MCF 10A (cell line): ENCODE results near the gene DXO. TPM values are rescaled to one million over a fixed set of nuclear protein-coding genes. Genes with fewer than 3 reads are reported as not detected.
A peak's percentile ranks its signal among the peaks of the same experiment; 100 is the strongest.
"Not testable (repeated sequence)": the region's sequence is repeated elsewhere in the genome, so short reads cannot be mapped to it uniquely, and the experiment has no call there.

Source experiments
- Bru-seq: library from RNA; stranded (reverse); fragments of 400-500 nt; gene quantifications from one replicate; lab custom pipeline; 2021; lab: Mats Ljungman, UMichigan
- BruChase-seq, 2 experiments: library from RNA; stranded (reverse); fragments of 400-500 nt; gene quantifications; one replicate each; lab custom pipeline; 2021; lab: Mats Ljungman, UMichigan
- BruUV-seq: library from RNA; stranded (reverse); fragments of 400-500 nt; replicated peaks from 2 replicates; lab custom pipeline; 2021; lab: Mats Ljungman, UMichigan
- CTCF ChIA-PET: fragments of 300-600 bp; sonication (Branson Sonifier 250); formaldehyde crosslinking; extraction: SDS; loops from one replicate; lab custom pipeline; 2021; ENCODE audit warnings: antibody characterized with exemption, inconsistent platforms; lab: Yijun Ruan, JAX
- POLR2A ChIA-PET: fragments of 300-600, 350-650 bp; sonication (Branson Sonifier 250); formaldehyde crosslinking; extraction: SDS; loops from one replicate; lab custom pipeline; 2020; ENCODE audit warnings: antibody characterized with exemption, inconsistent platforms; lab: Yijun Ruan, JAX
- DNase-seq: peaks from one replicate; pipeline ENCODE4 v3.0.0-alpha.2; 2018; ENCODE audit not compliant: unreplicated experiment
- H3K27ac Mint-ChIP-seq: one replicate; pipeline ENCODE4 v1.8.0; 2022; ENCODE audit warnings: mild to moderate bottlenecking, low read depth, mixed read lengths; ENCODE audit not compliant: unreplicated experiment
- H3K27me3 Mint-ChIP-seq: one replicate; pipeline ENCODE4 v1.8.0; 2022; ENCODE audit warnings: mixed read lengths; ENCODE audit not compliant: insufficient read depth, unreplicated experiment
- H3K36me3 Mint-ChIP-seq: one replicate; pipeline ENCODE4 v1.8.0; 2022; ENCODE audit warnings: mild to moderate bottlenecking, moderate library complexity, mixed read lengths; ENCODE audit not compliant: insufficient read depth, unreplicated experiment
- H3K4me1 Mint-ChIP-seq: one replicate; pipeline ENCODE4 v1.8.0; 2022; ENCODE audit warnings: mixed read lengths; ENCODE audit not compliant: insufficient read depth, unreplicated experiment
- H3K4me3 Mint-ChIP-seq: one replicate; pipeline ENCODE4 v1.8.0; 2022; ENCODE audit warnings: mild to moderate bottlenecking, moderate library complexity, mixed read lengths; ENCODE audit not compliant: unreplicated experiment
- H3K9me3 Mint-ChIP-seq: one replicate; pipeline ENCODE4 v1.8.0; 2022; ENCODE audit warnings: mixed read lengths; ENCODE audit not compliant: unreplicated experiment
- CTCF ChIP-seq: fragments of 200-600 bp; IDR thresholded peaks from one replicate; pipeline ENCODE4 v1.8.0; 2022; ENCODE audit warnings: antibody characterized with exemption, mild to moderate bottlenecking; ENCODE audit not compliant: unreplicated experiment
- intact Hi-C: fragments of 100-400 bp; cut with micrococcal nuclease; formaldehyde crosslinking; loops from 2 replicates; pipeline ENCODE4 v1.14.1; 2022
- long read RNA-seq: library from polyadenylated mRNA; stranded (forward); transcript quantifications from one replicate; pipeline ENCODE4 v2.0.0, GENCODE V29; 2022
- total RNA-seq: library from RNA; stranded (reverse); gene quantifications from 2 replicates; pipeline ENCODE4 v1.2.3, GENCODE V29; 2022

DXO gene
- 39.1 and 41.4 TPM in 2 replicates for total RNA-seq
- percentile 71 among the genes with signal in this experiment for Bru-seq, nascent RNA
- percentile 78 among the genes with signal in this experiment for BruChase-seq, experiment 1, labeled RNA remaining after a 6-hour chase
- BruChase-seq, experiment 2, labeled RNA remaining after a 2-hour chase, result percentile 72 among the genes with signal in this experiment
- long read RNA-seq, transcript DXO-201 (7 exons, 1,628 nt), result major isoform, 14 of 52 reads
- long read RNA-seq, partial matches to known transcripts, result 5 of 52 reads
- long read RNA-seq, other reads (novel, unspliced or antisense), result 25 of 52 reads

- no peaks in the 10 kb centered on the region for H3K27me3 Mint-ChIP-seq
- ChIA-PET CTCF (interaction anchor here (0.6 kb wide), 3 partner anchors 19 to 780 kb away, joined by 3 to 5 read pairs (median 3); no protein-coding TSS in a partner anchor), POLR2A (interaction anchor here (0.5 to 6.9 kb wide), 42 partner anchors 9 to 1327 kb away, joined by 3 to 109 read pairs (median 5); partner anchors contain the start of genes AGPAT1, ATF6B, BAG6 and C6orf47)
- peak; percentile 98 for DNase-seq
- no peaks in the 10 kb centered on the region for H3K9me3 Mint-ChIP-seq
- intact Hi-C loops, result loop anchor here (1.0 to 10.0 kb wide), 2 partner anchors 13 to 183 kb away; partner anchors contain the start of genes PPT2, PRRT1 and SKIC2
- peak within 1 kb of the TSS; percentile 80 for H3K4me3 Mint-ChIP-seq
- no peak for TF ChIP-seq CTCF
- peaks cover 21% of the 10 kb centered on the region for H3K4me1 Mint-ChIP-seq
- H3K27ac Mint-ChIP-seq, result peak within 1 kb of the TSS; percentile 100
- peaks cover 72% of the 10 kb centered on the region for H3K36me3 Mint-ChIP-seq
- BruUV-seq, result no TSS peak
These were observed at the start of gene DXO for GRCh38 chr6:31971993-31972708. Gene DXO, minus strand, starts transcription at chr6:31972138. Its CDS starts 463 bp downstream, at chr6:31971675.

GRCh38 chr6:32014547-32014946 lies 42.6 kb upstream of the DXO start, which contains the start of gene C4B:
Gene C4B, plus strand, starts transcription at chr6:32014795. Its CDS starts 51 bp downstream, at chr6:32014846.
- H3K4me3 Mint-ChIP-seq, H3K36me3 Mint-ChIP-seq, intact Hi-C loops, H3K9me3 Mint-ChIP-seq, DNase-seq, H3K4me1 Mint-ChIP-seq, POLR2A ChIA-PET, BruUV-seq, H3K27ac Mint-ChIP-seq, CTCF ChIA-PET, H3K27me3 Mint-ChIP-seq: not testable (repeated sequence)

- POLR2A ChIA-PET, intact Hi-C loops, H3K4me3 Mint-ChIP-seq, H3K9me3 Mint-ChIP-seq, H3K36me3 Mint-ChIP-seq, H3K27ac Mint-ChIP-seq, H3K27me3 Mint-ChIP-seq, H3K4me1 Mint-ChIP-seq, DNase-seq, BruUV-seq: not testable (repeated sequence)
- CTCF ChIA-PET, result interaction anchor here (0.7 kb wide), 1 partner anchor 985 kb away, joined by 3 read pairs; no protein-coding TSS in a partner anchor
These were observed 41.8 kb upstream of the DXO start for GRCh38 chr6:32013738-32014137.

GRCh38 chr6:32012941-32013617 lies 41.1 kb upstream of the DXO start:
- CTCF ChIA-PET, result interaction anchor here (0.7 kb wide), 1 partner anchor 986 kb away, joined by 3 read pairs; no protein-coding TSS in a partner anchor
- H3K27ac Mint-ChIP-seq, intact Hi-C loops, DNase-seq, H3K36me3 Mint-ChIP-seq, H3K9me3 Mint-ChIP-seq, H3K4me3 Mint-ChIP-seq, H3K4me1 Mint-ChIP-seq, H3K27me3 Mint-ChIP-seq, BruUV-seq, POLR2A ChIA-PET: not testable (repeated sequence)

GRCh38 chr6:32010856-32011530 lies 39.1 kb upstream of the DXO start:
- DNase-seq, POLR2A ChIA-PET, H3K4me1 Mint-ChIP-seq, CTCF ChIA-PET, H3K4me3 Mint-ChIP-seq, intact Hi-C loops, H3K27ac Mint-ChIP-seq, H3K27me3 Mint-ChIP-seq, H3K36me3 Mint-ChIP-seq, H3K9me3 Mint-ChIP-seq, BruUV-seq: not testable (repeated sequence)

- intact Hi-C loops, H3K9me3 Mint-ChIP-seq, DNase-seq, H3K27me3 Mint-ChIP-seq, H3K4me3 Mint-ChIP-seq, H3K4me1 Mint-ChIP-seq, H3K27ac Mint-ChIP-seq, H3K36me3 Mint-ChIP-seq, BruUV-seq, CTCF ChIA-PET, POLR2A ChIA-PET: not testable (repeated sequence)
These were observed 37.6 kb upstream of the DXO start for GRCh38 chr6:32009537-32009936.

GRCh38 chr6:32008616-32009015 lies 36.7 kb upstream of the DXO start:
- intact Hi-C loops, H3K4me3 Mint-ChIP-seq, H3K9me3 Mint-ChIP-seq, DNase-seq, POLR2A ChIA-PET, CTCF ChIA-PET, BruUV-seq, H3K27ac Mint-ChIP-seq, H3K4me1 Mint-ChIP-seq, H3K27me3 Mint-ChIP-seq, H3K36me3 Mint-ChIP-seq: not testable (repeated sequence)
